Ovary (tissue), 9 donors: ENCODE data around the gene AUTS2. TPM values are rescaled to one million over a fixed set of nuclear protein-coding genes. Genes with fewer than 3 reads are reported as not detected.

Source experiments
- DNase-seq, 5 donors: peaks; one replicate each; pipeline ENCODE4 v3.0.0-alpha.2; 2019 to 2020
- H3K27ac ChIP-seq, 2 donors: fragments of 200-600 bp; one replicate each; pipeline versions ENCODE4 v1.5.1 to v1.8.0; 2019 to 2022
- H3K27me3 ChIP-seq: fragments of 200-600 bp; one replicate; pipeline ENCODE4 v1.8.0; 2022
- H3K36me3 ChIP-seq: fragments of 200-600 bp; sonication (generic); one replicate; pipeline ENCODE4 v1.5.1; 2019
- H3K4me1 ChIP-seq: one replicate; pipeline ENCODE4 v1.8.1; 2013; ENCODE audit warnings: mild to moderate bottlenecking, moderate library complexity; ENCODE audit not compliant: insufficient read depth
- H3K4me3 ChIP-seq: fragments of 200-600 bp; sonication (generic); one replicate; pipeline ENCODE4 v1.5.1; 2017
- H3K9me3 ChIP-seq, 2 donors: fragments of 200-600 bp in 1 of 2; sonication (generic) in 1 of 2; one replicate each; pipeline versions ENCODE4 v1.5.1 to v1.8.1; 2013 to 2019; ENCODE audit warnings: mild to moderate bottlenecking in 1 of 2, moderate library complexity in 1 of 2
- CTCF ChIP-seq, 3 donors: fragments of 450-650 bp in 2 of 3; fragments of 200-600 bp in 1 of 3; IDR thresholded peaks; one replicate each; pipeline versions ENCODE4 v1.5.1 to v1.8.0; 2016 to 2022; ENCODE audit warnings: antibody characterized with exemption in 3 of 3, mild to moderate bottlenecking in 1 of 3
- EP300 ChIP-seq: sonication (generic); formaldehyde crosslinking; IDR thresholded peaks from one replicate; pipeline ENCODE4 v1.6.1; 2017; ENCODE audit warnings: antibody characterized with exemption
- POLR2A ChIP-seq: fragments of 450-650 bp; IDR thresholded peaks from one replicate; pipeline ENCODE4 v1.6.1; 2017; ENCODE audit warnings: antibody characterized with exemption, mild to moderate bottlenecking, moderate library complexity
- WGBS, 3 donors: extraction: QIAGEN DNeasy Blood & Tissue Kit in 1 of 3; methylation state at CpG; one replicate each; pipeline versions ENCODE4 v1.1.5 to v1.1.7; 2013 to 2017; 5-methylcytosine and 5-hydroxymethylcytosine counted together
- intact Hi-C, 4 donors: fragments of 100-400 bp; cut with DNase I; formaldehyde crosslinking; loops; one replicate each; pipeline versions ENCODE4 v1.11.0 to v1.15.1; 2022 to 2023
- polyA plus RNA-seq, 2 donors: library from polyadenylated mRNA; stranded (reverse); fragments of 200-250 nt in 1 of 2; fragments of 350-450 nt in 1 of 2; fragmentation: Illumina TruSeq in 1 of 2; extraction: RNeasy Lipid Tissue Mini Kit (QIAGEN cat#74804) in 1 of 2; gene quantifications; one replicate each; pipeline ENCODE4 v1.2.3, GENCODE V29; 2013 to 2014
- total RNA-seq, 7 donors: library from RNA; depleted of rRNA in 2 of 7; stranded (reverse); fragments of >200 nt in 2 of 7; fragmentation: NEBNext Ultra II Directional in 3 of 7; extraction: Animal tissue kit (Norgen Biotek cat#: 25700) in 3 of 7; gene quantifications; one replicate each; pipeline versions ENCODE4 v1.1.0 to v1.2.4, GENCODE V29; 2016 to 2023
- donor health status: DM: no; HTN: no; CAD: no; lungs with moderate emphysema.
- donor health status: DM: no; HTN: no; CAD: no.
- donor health status: Bipolar disorder and iron deficiency.
- donor health status: DM: yes; HTN: yes; CAD: no.
- donor health status: DM: no; HTN: no; CAD: no.
- donor health status: DM: yes; HTN: yes; CAD: no.

The AUTS2 gene
- total and polyA plus RNA-seq, 9 donors: 18.3 to 60.9 (median 44.9) TPM

DNA sequence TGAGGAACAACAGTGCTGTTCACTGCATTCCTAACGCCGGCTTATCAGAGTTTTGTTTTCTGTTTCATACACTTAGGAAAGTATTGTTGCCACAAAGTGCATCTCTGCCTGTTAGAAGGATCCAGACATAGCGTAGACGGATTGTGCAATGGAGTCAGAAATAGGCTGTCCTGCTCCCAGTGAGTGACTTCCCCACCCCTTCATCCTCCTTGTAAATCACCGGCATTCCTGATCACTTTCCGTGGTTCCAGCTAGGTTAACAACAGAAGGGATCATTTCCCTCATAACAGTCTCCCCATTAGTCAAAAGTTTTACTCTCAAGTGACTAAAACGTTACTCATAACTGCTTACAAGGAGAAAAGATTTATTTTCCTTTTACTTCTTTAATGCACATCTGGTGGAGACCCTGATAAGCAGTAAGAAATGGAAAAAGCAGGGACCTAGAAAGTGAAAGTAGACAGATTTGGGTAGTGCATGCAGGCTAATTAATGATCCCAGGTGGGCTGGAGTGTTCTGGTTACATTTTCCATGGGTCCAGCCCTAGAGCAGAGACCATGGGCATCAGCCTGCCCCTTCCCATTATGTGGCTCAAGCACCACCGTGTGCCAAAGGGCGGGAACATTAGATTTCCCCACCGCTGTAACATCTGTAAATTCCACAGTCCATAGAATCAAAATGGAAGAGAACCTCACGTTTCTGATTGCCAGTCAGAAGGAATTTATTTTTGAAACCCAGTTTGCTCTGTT lies 1138.6 kb downstream of the AUTS2 start:
- DNase-seq: peak in 2 of 5 donors; percentile 20
- Histone ChIP-seq H3K4me3 (peak overlapping the region; percentile 14), H3K9me3 (no peaks in the 10 kb centered on the region), H3K27me3 (no peaks in the 10 kb centered on the region), H3K36me3 (no peaks in the 10 kb centered on the region), H3K4me1 (peaks cover 12% of the 10 kb centered on the region), H3K27ac (peak overlapping the region; percentile 23 to 77)
- intact Hi-C loops: no loop called here
- TF ChIP-seq POLR2A: no peak
- no peak for TF ChIP-seq EP300
- no peak for TF ChIP-seq CTCF (IDR thresholded peaks at IDR 0.05)
- 6 to 11% (median 6%) methylated on average over 11 of the region's 11 CpGs for WGBS, 3 donors

DNA sequence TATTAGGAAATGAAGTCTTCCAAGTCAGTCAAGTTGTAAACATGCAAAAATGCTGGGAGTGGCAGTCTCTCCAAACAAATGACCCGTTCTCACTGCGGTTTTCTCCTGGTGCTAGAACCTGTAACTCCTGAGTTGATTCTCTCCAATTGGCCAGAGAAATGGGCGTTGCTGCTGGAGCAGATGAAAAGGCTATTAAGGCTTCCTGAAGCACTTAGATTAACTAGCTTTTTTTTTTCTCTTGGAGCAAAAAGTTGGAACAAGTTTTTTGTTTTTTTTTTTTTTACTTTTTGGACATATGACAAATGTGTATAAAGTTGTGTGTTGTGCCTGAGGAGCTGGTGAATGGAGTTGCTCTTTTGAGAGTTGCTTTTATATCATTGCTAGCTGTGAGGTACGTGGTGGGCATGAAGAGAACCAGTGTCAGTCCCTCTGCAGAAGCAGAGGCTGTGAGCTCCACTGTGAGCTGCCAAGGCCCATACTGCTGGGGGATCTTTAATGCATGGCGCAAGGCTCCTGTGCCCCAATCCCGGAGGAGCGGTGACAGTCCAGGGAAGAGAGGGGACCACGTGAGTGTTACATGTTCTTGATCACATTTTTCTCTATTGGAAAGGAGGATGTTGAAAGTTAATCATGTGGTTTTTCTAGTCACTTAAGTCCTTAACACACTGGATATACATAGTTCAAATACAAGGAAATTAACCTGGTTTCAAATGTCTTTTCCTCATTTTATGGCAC lies 1140.0 kb downstream of the AUTS2 start:
- TF ChIP-seq POLR2A: no peak
- no peak for TF ChIP-seq EP300
- TF ChIP-seq CTCF (IDR thresholded peaks at IDR 0.05): no peak
- DNase-seq: peak in 3 of 5 donors; percentile 29 to 67 (median 39)
- intact Hi-C loops: no loop called here
- no peaks in the 10 kb centered on the region for H3K27me3 ChIP-seq
- no peaks in the 10 kb centered on the region for H3K9me3 ChIP-seq
- WGBS, 3 donors: 41 to 65% (median 53%) methylated on average over 8 of the region's 8 CpGs
- peaks cover 12% of the 10 kb centered on the region for H3K4me1 ChIP-seq
- no peak overlapping the region for H3K4me3 ChIP-seq
- no peaks in the 10 kb centered on the region for H3K36me3 ChIP-seq
- peak overlapping the region in 1 of 2 donors; percentile 77 for H3K27ac ChIP-seq

- H3K4me1 ChIP-seq: peaks cover 18% of the 10 kb centered on the region
Measured at GRCh38 chr7:70739646-70740210, 1141.5 kb downstream of the AUTS2 start.

More at GRCh38 chr7:70739646-70740210, 1141.5 kb downstream of the AUTS2 start:
- TF ChIP-seq CTCF (IDR thresholded peaks at IDR 0.05) (no peak), POLR2A (no peak), EP300 (no peak)
- Histone ChIP-seq H3K4me3 (no peak overlapping the region), H3K9me3 (no peaks in the 10 kb centered on the region), H3K27ac (no peak overlapping the region), H3K36me3 (no peaks in the 10 kb centered on the region), H3K27me3 (no peaks in the 10 kb centered on the region)
- DNase-seq: no peak
- intact Hi-C loops: no loop called here
- WGBS, 3 donors: 77 to 87% (median 83%) methylated on average over 7 of the region's 7 CpGs
